Right forelimb (tissue), 1 donor: Measurements from ENCODE around the gene PLAAT2.
"Not testable (repeated sequence)": the region's sequence is repeated elsewhere in the genome, so short reads cannot be mapped to it uniquely, and the experiment has no call there.

ENCODE experiments used
- DNase-seq: peaks from one replicate; pipeline ENCODE4 v3.0.0-alpha.2; 2018

The PLAAT2 gene

DNA sequence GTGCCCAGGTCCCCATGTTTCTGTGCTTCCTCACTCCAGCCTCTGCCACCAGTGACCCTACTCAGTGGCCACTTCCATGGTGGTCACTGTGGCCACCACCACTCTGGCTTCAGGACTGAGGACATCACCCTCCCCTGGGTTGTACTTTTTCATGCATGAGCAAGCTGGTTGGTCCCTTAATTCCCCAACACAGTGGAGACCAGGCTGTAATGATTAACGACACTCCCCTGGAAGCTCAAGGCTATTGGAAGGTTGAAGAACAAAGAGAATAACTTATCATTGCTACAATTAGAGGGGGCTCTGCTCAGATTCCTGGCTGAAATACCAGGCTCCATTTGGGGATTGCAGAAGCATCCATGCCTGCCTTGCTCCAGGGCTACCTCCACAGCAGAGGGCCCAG, 16.1 kb downstream of the PLAAT2 start:
- no peak for DNase-seq

DNA sequence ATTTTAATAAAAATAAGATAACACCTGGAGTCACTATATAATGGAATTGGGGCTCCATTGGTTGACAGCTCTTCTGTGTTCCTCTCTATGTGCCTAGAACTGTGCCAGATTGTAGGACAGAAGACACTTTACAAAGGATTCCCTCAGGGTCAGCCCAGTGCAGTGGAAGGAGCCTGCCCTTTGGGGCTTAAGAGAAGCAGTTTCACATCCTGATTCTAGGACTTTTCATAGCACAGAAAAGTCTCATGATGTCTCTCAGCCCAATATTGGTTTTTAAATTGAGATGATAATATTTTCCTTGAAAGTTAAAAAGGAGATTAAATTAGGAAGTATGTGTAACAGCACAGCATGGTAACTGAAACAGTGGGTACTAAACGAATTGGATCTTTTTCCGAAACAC, 19.5 kb downstream of the PLAAT2 start:
- DNase-seq = no peak

DNA sequence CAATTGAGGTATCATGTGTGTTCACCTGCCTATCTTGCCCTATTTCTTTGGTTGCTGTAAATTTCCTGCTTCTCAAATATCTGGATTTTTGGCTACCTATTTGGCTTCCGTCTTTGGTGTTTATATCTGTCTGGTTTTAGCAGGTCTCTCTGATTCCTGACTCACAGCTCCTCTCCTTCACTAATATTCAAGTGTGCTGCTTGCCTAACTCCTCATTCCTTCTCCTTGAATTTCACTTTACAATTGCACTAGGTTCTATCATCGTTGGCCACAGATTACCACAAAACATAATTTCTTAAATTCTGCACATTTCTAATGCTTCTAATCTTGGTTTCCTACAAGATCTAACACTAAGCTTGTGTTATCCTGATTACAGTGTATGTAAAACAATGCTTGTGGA, 20.7 kb downstream of the PLAAT2 start:
- not testable (repeated sequence) for DNase-seq

DNA sequence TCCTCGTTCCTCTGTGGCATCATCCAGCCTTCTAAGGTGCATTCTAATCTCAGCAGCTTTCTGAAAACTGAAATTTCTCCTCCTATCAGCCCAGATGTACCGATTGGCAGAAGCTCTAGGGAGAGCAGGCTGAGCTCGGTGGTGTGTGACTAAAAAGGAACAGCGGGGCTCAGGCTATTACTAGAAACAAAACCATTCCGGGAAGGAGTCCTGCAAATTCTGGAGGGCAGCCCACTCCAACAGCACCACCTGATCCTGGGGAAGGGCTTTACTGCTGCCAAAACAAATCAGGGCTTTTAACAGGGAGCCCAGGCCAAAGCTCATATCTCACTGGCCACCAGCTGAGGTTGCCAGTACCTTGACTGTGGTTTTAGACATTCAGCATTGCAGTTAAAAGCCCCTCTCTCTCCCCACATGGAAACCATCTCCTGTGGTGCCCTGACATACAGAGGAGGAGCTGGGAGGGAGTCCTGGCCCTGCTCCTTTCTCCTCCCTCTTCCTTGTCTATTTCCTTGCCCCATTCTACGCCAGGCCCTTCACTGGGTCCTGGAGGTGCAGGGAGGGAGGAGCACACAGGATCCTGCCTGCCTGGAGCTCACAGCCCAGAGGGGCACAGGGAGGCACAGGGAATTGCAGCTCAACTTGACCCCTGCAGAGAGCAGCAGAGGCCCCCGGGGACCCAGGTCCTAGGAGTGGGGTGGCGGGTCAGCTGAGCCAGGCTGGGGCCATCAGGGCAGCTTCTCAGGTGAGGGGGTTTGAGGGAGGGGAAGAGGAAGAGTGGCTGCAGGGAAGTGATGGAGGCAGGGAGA, 25.7 kb downstream of the PLAAT2 start:
- peak; percentile 66 for DNase-seq

DNA sequence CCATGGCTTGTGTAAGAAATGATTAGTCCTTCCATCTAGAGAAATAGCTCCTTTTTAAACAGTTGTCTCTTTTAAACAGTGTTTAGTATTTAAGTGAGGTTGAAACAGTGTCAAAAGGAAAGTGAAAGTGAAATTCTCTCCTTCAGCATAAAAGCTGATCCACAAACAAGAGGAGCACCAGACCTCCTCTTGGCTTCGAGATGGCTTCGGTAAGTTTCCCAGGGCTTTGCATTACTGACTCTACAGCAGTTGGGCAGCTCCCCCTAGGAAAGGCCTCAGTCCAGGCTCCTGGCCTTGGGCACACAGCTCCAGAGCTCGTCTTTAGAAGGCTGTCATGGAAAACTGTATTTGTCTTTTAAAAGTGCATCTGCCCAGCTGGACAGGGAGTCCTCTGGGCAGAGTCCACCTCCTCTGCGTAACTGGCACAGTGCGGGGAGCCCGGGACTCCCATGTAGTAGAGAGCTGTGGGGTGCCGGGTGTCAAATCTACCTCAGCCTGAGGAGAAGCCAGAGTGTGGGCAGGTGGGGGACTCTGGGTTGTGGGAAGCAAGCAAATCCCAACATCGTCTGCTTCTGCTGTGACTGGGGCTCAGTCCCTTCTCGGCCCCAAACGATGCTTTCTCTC, 26.4 kb downstream of the PLAAT2 start, which contains the start of gene PLAAT4:
Gene PLAAT4 (plus strand): TSS at position 140 of the 624 bp plus-strand sequence. CDS start 61 bp downstream, at position 201.
- peak; percentile 65 for DNase-seq

DNA sequence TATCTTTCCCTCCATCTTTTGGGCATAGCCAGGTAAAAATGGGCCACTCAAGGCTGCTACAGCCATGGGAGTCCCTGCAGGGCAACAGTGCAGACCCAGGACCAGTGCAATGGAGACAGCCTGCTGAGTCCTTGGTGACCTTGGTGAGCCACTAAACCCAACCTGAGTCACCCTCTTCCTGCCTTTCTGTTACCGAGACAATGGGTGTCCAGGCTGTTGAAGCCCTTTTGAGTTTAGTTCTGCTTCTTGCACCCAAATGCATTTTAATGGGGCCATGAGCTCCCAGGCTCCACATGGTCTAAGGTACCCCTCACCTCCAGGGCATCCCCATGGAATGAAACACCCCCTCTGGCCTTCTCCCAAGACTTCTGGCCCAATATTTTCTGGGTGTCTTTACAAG, 27.4 kb downstream of the PLAAT2 start:
- no peak for DNase-seq

DNA sequence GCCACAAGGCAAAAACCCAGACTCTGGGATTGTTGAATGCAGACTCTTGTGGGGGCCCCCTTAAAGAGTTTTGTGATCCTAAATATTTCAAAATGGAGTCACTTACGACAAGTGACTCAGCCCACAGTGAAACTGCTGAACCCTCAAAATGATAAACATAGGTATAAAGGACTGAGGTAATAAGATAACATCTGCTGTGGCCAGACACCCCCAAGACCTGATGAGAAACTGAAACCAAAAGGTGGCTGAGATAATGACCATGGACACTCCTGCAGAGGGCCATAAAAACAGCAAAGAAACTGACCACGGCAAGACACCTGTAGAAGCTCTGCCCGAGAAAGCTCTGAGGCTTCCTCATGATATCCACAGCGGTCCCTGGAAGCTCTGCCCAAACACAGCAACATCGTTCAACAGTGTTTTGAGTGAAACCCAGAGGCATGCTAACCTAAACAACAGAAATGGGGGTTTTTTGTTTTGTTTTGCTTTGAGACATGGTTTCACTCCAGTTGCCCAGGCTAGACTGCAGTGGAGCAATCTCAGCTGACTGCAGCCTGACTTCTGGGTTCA, 28.2 kb downstream of the PLAAT2 start:
- no peak for DNase-seq

DNA sequence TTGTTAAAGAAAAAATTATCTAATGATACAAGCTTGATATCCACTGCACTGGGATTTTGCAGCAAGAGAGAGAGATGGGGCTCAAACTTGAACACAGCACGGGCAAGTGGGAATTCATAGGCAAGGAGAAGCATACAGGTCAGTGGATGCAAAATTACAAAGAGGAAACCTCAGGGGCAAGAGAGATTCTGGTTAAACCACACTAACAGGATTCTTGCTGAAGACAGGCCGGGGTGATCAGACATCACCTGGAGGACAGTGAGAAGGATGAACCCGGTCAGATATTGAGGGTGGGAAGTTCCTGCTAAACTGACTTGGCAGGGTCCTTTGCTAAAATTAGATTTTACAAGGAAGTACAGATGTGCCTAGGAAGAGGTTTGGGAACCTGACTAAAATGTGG, 29.1 kb downstream of the PLAAT2 start:
- DNase-seq = no peak

DNA sequence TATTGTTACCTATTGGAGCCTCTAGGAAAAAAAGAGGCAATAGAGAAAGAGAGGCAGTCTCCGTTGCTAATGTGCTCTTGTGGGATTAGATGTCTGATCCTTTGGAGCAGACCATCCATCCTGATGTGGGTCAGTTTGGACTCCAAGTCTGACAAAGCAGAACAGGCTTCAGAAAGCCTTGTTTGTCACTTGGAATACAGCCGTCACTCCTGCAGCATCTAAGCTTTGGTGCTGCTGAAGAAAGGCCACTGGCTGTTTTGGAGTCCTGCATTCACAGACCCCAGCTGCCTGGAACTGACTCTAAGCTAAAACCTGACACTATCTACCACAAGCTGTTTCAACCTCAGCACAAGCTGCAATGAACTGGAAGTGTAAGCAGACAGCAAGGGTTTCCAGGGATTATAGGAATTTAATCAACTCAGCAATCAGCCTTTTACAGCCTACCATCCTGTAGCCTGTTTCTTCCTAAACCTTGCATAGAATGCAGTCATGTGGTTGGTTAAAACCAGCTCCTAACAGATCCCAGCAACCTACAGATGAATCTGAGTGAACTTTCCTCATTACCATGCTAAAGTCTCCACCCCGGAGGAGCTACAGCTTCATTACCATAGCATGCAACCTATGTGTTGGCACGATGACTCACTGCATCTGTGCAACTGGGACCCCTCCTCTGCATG, 30.2 kb downstream of the PLAAT2 start:
- DNase-seq = no peak

DNA sequence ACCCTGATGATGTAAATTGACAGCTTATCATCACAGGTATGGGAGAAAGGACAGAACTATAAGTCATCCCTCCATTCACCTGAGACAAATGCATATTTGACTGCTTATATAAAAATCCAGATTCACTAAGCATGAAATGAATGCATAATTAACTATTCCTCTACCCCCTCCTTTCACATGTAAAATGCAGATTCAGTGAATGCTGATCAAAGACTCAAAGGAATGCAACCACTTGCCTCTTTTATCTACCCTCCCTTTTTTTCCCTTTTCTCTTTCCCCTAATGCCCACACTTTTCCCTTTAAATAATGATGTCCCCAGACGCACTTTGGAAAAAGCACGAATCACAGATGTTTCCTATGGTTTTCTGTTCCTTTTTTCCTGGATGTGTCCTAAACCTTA, 31.1 kb downstream of the PLAAT2 start:
- no peak for DNase-seq

DNA sequence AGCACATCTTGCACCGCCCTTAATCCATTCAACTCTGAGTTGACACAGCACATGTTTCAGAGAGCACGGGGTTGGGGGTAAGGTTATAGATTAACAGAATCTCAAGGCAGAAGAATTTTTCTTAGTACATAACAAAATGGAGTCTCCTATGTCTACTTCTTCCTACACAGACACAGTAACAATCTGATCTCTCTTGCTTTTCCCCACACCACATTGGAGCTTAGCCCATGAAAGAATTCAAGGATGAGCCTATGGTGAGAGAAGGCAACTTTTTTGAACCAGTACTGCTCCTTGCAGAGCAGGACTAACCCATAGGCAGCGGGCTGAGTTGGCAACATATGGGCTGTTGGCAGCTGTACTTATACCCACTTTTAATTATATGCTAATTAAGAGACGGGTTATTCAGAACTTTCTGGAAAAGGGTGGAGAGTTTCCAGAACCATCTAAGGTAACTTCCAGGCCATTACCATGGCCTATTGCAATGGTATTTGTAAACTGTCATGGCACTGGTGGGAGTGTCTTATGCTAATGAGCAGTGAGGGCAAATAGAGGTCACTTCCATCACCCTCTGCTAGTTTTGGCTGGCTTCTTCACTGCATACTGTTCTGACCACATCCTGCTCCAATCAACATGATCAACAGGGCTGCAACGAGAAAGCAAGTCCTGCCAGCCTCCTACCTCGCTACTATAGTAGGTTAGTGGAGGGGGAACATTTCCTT, 31.9 kb downstream of the PLAAT2 start:
- not testable (repeated sequence) for DNase-seq

DNA sequence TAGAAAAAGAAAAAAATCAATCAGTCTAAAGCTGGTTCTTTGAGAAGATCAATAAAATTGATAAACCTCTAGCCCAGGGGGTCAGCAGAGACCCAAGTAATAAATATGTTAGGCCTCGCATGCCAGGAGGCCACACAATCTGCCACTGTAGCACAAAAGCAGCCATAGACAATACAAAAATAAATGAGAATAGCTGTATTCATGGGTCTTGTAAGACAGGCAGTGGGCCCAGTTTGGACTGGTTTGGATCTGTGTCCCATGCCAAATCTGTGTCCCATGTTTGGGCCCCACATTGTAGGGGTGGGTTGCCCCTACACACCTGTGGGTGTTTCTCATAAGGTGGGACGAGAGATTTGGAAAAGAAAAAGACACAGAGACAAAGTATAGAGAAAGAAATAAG, 33.2 kb downstream of the PLAAT2 start:
- DNase-seq = no peak

DNA sequence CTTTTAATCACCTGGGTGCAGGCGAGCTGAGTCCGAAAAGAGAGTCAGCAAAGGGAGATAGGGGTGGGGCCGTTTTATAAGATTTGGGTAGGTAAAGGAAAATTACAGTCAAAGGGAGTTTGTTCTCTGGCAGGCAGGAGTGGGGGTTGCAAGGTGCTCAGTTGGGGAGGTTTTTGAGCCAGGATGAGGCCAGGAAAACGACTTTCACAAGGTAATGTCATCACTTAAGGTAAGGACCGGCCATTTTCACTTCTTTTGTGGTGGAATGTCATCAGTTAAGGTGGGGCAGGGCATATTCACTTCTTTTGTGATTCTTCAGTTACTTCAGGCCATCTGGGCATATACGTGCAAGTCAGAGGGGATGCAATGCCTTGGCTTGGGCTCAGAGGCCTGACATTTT, 33.8 kb downstream of the PLAAT2 start:
- DNase-seq = not testable (repeated sequence)

DNA sequence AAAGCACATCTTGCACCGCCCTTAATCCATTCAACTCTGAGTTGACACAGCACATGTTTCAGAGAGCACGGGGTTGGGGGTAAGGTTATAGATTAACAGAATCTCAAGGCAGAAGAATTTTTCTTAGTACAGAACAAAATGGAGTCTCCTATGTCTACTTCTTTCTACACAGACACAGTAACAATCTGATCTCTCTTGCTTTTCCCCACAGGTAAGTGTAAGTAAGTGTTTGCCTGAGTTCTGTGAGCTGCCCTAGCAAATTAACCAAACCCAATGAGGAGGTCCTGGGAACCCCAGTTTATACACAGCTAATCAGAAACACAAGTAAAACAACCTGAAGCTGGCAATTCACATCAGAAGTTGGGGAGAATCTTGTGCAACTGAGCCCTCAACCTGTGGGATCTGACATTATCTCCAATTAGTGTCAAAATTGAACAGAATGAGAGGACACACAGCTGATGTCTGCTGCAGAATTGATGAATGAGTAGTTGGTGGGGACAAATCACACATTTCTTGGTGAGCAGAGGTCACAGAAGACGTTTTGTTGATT, 34.4 kb downstream of the PLAAT2 start:
- not testable (repeated sequence) for DNase-seq

DNA sequence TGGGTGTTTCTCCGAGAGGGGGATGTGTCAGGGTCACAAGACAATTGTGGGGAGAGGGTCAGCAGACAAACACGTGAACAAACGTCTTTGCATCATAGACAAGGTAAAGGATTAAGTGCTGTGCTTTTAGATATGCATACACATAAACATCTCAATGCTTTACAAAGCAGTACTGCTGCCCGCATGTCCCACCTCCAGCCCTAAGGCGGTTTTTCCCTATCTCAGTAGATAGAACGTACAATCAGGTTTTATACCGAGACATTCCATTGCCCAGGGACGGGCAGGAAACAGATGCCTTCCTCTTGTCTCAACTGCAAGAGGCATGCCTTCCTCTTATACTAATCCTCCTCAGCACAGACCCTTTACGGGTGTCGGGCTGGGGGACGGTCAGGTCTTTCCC, 35.0 kb downstream of the PLAAT2 start:
- not testable (repeated sequence) for DNase-seq

DNA sequence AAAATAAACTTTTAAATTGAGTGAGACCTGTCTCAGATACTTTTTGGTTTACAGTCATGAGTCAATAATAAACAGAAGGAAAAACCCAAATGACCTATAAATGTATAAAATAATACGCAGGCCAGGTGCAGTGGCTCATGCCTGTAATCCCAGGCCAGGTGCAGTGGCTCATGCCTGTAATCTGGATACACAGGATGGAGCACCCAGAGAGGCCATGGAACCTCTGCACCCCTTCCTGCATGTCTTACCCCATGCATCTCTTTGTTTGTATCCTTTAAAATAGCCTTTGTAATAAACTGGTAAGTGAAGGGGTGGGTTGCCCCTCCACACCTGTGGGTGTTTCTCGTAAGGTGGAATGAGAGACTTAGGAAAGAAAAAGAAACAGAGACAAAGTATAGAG, 35.5 kb downstream of the PLAAT2 start:
- DNase-seq = no peak

DNA sequence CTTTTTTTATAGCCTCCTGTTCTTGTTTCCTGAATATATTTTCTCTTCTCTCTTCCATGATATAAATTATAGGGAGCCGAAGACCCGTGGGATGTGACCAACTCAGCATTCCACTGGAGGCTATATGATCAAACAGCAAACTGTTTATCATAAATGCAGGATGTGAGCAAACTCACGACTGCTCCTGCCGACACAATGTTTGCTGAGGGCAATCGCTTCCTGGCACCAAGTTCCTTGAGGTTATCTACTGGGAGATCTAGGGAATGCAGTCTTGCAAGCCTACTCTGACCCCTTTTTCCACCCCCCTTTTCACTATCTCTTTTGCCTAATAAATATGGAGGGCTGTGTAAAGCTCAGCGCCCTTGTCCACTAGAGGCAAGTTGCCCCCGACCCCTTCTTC, 40.0 kb downstream of the PLAAT2 start:
- no peak for DNase-seq

DNA sequence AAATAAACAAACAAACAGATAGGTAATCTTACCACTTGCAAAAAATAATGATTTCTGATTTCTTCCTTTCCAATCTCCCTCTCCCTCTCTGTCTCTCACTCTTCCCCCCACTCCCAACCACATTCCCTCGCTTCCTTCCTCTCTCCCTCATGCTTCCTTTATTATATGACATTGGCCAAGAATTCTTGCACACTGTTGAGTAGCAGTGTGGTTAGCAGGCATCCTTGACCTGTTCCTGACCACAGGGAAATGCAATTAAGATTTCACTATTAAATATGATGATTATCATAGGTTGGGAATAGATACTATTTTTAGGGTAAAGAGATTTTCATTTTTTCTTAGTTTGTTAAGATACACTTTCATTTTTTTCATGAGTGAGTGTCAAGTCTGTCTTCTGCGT, 41.3 kb downstream of the PLAAT2 start:
- DNase-seq = no peak

DNA sequence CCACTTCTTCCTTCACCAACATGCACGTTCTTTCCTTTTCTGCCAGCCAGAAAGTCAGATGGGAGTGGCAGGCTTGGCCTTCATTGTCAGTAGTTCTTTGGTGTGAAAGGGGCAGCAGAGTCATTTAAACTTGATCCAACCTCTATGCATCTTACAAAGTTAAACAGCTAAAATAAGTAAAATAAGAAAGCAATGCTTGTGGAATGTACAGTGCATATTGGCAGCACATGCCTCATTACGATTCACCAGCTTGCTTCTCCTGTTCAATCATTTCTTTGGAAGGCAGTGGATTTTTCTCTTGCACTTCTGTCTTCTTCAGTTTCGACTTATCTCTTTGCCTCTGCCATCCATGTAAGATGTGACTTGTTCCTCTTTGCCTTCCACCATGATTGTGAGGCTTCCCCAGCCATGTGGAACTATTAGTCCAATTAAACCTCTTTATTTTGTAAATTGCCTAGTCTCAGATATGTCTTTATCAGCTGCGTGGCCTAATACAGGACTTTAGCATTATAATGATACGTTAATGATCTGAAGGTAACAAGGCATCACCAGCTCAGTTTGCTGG, 42.5 kb downstream of the PLAAT2 start:
- no peak for DNase-seq

DNA sequence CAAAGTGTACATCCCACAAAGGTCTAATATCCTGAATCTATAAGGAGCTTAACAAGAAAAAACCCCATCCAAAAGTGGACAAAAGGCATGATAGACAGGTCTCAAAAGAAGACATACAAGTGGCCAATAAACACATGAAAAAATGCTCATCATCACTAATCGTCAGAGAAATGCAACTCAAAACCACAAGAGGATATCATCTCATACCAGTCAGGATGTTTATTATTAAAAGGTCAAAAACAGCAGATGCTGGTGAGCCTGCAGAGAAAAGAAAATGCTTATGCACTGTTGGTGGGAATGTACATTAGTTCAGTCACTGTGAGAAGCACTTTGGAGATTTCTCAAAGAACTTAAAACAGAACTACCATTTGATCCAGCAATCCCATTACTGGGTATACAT, 44.6 kb downstream of the PLAAT2 start:
- no peak for DNase-seq

DNA sequence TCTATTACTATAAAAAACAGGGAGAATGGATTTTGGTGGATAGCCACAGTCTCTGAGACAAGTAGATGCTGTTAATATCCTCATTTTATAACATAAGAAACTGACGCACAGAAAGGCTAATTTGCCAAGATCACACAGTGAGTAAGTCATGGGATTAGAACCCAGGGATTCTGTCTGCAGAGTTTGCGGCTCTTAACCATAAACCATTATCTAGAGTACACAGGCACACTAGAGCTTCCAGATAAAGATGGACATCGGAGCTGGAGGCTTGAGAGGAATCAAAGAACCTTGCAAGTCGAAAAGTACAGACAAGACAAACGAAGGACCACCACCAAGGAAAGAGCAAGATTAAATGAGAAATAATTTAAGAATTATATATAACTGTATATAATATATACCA, 46.0 kb downstream of the PLAAT2 start:
- no peak for DNase-seq

DNA sequence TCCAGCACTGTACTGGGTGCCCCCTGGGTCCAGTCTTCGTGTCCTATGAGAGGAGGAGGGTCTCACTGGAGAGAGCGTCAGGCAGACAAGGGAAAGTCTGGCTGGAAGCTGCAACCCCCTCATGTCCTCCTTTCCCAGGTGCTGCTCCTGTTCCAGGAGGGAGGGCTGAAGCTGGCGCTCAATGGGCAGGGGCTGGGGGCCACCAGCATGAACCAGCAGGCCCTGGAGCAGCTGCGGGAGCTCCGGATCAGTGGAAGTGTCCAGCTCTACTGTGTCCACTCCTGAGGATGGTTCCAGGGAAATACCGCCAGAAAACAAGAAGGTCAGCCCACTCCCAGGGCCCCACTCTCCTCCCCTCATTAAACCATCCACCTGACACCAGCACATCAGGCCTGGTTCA, 47.1 kb downstream of the PLAAT2 start:
- DNase-seq = no peak
